Activated CD4-positive, alpha-beta T cell treated with anti-CD3 and anti-CD28 coated beads, Interleukin-2, amount 50 U/mL, for 48 hours (primary cell): ENCODE data around the gene CCDC6.
"Not testable (repeated sequence)": the region's sequence is repeated elsewhere in the genome, so short reads cannot be mapped to it uniquely, and the experiment has no call there.

Experiments
- DNase-seq, 2 experiments: peaks; one replicate each; pipeline ENCODE4 v3.0.0-alpha.2; 2020

CCDC6 gene

GRCh38 chr10:59879363-59879913, 26.9 kb downstream of the CCDC6 start:
- DNase-seq: no peak

- DNase-seq: no peak
Measured at GRCh38 chr10:59878915-59879314, 27.4 kb downstream of the CCDC6 start.

GRCh38 chr10:59878289-59878688, 28.1 kb downstream of the CCDC6 start:
- DNase-seq: no peak

GRCh38 chr10:59877191-59877671, 29.1 kb downstream of the CCDC6 start:
- DNase-seq: no peak

GRCh38 chr10:59876695-59877094, 29.7 kb downstream of the CCDC6 start:
- DNase-seq: no peak

GRCh38 chr10:59876208-59876607, 30.1 kb downstream of the CCDC6 start:
- DNase-seq: not testable (repeated sequence)

GRCh38 chr10:59873896-59874295, 32.5 kb downstream of the CCDC6 start:
- DNase-seq: no peak

GRCh38 chr10:59872892-59873463, 33.4 kb downstream of the CCDC6 start:
- DNase-seq: no peak

- DNase-seq: no peak
Measured at GRCh38 chr10:59870152-59870551, 36.2 kb downstream of the CCDC6 start.

GRCh38 chr10:59869594-59869940, 36.8 kb downstream of the CCDC6 start:
- no peak for DNase-seq

GRCh38 chr10:59868696-59869593, 37.4 kb downstream of the CCDC6 start:
- DNase-seq: no peak

GRCh38 chr10:59867590-59867989, 38.8 kb downstream of the CCDC6 start:
- no peak for DNase-seq

- no peak for DNase-seq
Measured at GRCh38 chr10:59865101-59865500, 41.3 kb downstream of the CCDC6 start.

- no peak for DNase-seq
Measured at GRCh38 chr10:59864141-59864962, 42.0 kb downstream of the CCDC6 start.

- DNase-seq: no peak
Measured at GRCh38 chr10:59859570-59859969, 46.8 kb downstream of the CCDC6 start.

- no peak for DNase-seq
Measured at GRCh38 chr10:59857921-59858320, 48.4 kb downstream of the CCDC6 start.

GRCh38 chr10:59857049-59857448, 49.3 kb downstream of the CCDC6 start:
- no peak for DNase-seq

GRCh38 chr10:59856104-59856503, 50.3 kb downstream of the CCDC6 start:
- DNase-seq: no peak

GRCh38 chr10:59854571-59854970, 51.8 kb downstream of the CCDC6 start:
- DNase-seq: no peak

GRCh38 chr10:59852670-59853069, 53.7 kb downstream of the CCDC6 start:
- DNase-seq: no peak

GRCh38 chr10:59851864-59852263, 54.5 kb downstream of the CCDC6 start:
- DNase-seq: no peak

GRCh38 chr10:59847888-59848287, 58.5 kb downstream of the CCDC6 start:
- no peak for DNase-seq

- no peak for DNase-seq
Measured at GRCh38 chr10:59847326-59847725, 59.0 kb downstream of the CCDC6 start.
